GM12873 (cell line): ENCODE data around the gene POMC.

Experiments used
- TF ChIP-seq, protein P1 (sequence below): IDR thresholded peaks from 2 replicates; pipeline ENCODE4 v1.5.1; 2012; ENCODE audit warnings: low read depth, mild to moderate bottlenecking, moderate library complexity, low read length, control low read depth; ENCODE audit not compliant: insufficient read depth; ENCODE audit errors: missing control alignments

Gene POMC

DNA sequence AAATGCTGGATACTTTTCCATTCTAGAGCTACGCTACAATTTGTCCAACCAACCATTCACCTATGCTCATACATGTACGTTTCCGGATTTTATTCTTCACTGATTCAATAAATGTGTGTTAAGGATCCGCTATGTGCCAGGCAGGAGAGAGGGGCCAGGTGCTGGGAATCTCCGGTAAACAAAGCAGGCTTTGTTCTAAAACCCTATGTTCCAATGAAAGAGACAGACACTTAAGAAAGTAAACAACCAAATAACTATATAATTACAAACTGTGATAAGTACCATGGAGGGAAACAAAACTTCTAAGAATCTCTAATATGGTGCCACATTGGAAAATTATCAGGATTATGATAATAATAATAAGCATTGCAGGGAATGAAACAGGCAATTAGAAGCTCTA lies 22.2 kb upstream of the POMC start:
- TF ChIP-seq, protein P1, sequence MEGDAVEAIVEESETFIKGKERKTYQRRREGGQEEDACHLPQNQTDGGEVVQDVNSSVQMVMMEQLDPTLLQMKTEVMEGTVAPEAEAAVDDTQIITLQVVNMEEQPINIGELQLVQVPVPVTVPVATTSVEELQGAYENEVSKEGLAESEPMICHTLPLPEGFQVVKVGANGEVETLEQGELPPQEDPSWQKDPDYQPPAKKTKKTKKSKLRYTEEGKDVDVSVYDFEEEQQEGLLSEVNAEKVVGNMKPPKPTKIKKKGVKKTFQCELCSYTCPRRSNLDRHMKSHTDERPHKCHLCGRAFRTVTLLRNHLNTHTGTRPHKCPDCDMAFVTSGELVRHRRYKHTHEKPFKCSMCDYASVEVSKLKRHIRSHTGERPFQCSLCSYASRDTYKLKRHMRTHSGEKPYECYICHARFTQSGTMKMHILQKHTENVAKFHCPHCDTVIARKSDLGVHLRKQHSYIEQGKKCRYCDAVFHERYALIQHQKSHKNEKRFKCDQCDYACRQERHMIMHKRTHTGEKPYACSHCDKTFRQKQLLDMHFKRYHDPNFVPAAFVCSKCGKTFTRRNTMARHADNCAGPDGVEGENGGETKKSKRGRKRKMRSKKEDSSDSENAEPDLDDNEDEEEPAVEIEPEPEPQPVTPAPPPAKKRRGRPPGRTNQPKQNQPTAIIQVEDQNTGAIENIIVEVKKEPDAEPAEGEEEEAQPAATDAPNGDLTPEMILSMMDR = no peak

DNA sequence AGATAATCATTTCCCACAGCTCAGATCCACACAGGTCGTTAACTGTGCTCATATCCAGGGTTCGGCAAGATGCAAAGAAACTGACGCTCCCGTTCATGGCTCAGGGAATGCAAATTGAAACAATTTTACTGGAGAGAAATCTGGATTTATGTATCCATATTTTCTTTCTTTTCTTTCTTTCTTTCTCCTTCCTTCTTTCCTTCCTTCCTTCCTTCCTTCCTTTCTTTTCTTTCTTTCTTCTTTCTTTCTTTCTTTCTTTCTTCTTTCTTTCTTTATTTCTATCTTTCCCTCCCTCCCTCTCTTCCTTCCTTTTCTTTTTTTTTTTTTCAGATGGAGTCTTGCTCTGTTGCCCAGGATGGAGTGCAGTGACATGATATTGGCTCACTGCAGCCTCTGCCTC lies 20.0 kb upstream of the POMC start:
- TF ChIP-seq, protein P1 = no peak

DNA sequence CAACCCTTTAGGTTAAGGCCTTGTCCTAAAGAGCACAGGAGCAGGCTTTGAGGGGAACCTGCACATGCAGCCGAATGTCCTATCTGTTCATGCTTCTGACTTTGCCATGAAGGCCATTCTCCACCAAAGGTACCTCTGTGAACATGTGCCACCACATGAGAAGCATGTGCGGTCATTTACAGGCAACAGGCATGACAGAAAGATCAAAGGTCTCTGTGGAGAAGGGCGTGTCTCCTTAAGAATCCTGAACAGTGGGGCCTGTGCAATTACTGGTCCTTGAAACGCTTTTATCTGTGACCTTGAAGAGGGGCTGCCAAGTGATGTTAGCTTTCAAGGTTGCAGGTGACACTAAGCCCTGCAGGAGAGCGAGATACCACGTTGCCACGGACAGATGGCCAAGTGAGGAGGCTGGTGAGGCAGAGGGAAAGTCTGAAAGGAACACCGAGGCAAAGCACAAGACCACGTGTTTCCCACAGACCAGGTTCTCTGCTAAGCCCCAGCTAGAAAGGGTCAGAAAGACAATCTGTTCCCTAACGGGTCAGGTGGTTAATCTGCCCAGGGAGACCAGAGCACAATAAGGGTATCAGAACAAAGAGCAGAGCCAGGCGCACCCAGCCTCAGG lies 19.5 kb upstream of the POMC start:
- TF ChIP-seq, protein P1 = no peak

DNA sequence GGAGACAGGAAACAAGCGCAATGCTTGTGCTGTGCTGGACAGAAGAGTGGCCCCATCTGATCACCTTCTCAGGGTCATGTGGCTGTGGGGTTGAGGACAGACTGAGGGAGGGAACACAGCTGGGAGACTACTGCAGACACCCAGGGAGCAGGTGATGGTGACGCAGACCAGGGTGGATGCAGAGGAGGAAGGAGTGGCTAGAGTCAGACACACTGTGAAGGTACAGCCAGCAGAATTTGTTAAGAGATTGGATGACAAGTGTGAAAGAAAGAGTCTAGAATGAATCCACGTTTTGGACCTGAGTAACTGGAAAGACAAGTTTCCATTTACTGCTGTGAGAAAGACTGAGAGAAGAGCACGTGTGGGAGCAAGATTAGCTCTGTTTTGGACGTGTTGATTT lies 15.9 kb upstream of the POMC start:
- TF ChIP-seq, protein P1 = no peak

DNA sequence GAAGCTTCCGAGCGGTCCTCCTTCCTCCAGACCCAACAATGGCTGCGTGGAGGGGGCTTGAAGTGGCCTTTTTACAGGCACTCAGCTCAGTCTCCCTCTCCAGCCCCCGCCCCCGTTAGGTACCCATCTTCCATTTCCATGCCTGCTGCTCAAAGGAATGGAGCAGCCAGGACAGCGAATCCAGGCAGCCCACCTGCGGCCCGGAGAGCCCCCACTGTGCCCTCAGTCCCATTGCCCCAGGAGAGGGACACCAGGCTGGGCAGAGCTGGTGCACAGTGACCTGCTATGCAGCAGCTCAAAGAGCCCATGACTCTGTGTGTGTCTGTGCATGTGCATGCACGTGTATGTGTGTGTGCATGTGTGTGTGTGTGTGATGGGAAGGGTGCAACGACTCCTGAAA lies 10.6 kb upstream of the POMC start:
- TF ChIP-seq, protein P1 = no peak

DNA sequence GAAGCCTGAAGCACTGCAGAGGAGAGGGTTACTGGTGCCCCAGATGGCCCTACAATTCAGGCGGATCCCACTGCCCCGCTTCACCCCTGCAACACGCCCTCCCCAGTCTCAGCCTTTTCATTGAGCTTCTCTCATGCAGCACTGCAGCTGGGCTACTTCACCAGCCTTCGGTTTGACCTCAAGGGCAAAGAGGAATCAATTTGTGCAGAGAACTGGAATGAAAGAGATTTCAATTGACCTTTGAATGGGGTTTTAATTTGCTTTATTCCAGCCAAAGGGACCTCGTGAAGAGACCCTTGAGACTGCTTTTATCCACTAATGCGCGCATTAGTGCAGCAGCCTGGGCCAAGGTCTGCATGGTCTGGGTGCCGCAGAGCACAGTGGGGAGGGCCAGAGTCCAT lies 8.8 kb upstream of the POMC start:
- TF ChIP-seq, protein P1 = no peak

DNA sequence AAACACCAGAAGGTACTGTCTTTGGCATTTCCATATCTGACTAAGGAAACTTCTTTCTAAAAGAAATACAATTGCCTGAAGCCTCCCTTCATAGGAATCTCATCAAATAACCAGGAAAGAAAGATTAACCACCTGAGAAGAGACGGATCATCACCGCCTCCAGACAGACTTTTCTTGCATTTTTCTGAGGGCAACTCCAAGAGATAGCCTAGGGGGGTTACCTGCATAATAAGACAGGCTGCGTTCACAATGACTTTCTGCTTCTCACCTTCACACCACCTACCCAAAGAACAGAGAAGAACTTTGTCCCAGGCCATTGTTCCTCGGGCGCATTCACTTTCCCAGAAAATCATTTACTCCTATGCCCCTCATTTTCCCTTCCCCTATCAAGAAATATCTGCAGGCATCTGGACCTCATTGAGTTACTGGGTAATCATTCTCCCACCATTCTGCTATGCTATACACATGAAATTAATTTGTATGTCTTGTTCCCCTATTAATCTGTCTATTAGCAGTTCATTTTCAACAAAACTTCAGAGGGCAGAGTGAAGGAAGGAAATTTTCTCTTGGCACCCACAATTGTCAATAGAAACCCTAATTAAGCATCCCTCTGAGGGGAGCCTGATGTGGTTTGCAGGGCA lies 8.3 kb upstream of the POMC start:
- TF ChIP-seq, protein P1 = no peak
